WTC11 (cell line): ENCODE measurements around the gene CYYR1. TPM values are rescaled to one million over a fixed set of nuclear protein-coding genes. Genes with fewer than 3 reads are reported as not detected.

Source experiments
- ATAC-seq: fragments of 200-7000 bp; cut with Tn5 transposase; 2 replicates; pipeline ENCODE4 v1.10.0; 2021; ENCODE audit warnings: mild to moderate bottlenecking, moderate library complexity
- CTCF ChIA-PET: fragments of 300-600 bp; sonication (Branson Sonifier 250); formaldehyde crosslinking; loops from one replicate; lab custom pipeline; 2021; ENCODE audit warnings: antibody characterized with exemption; lab: Charles Lee
- POLR2A ChIA-PET: fragments of 350-600 bp; sonication (Branson Sonifier 250); formaldehyde crosslinking; loops from one replicate; lab custom pipeline; 2021; ENCODE audit warnings: antibody characterized with exemption; lab: Charles Lee
- DNase-seq: peaks from one replicate; pipeline ENCODE4 v3.0.0; 2021; ENCODE audit warnings: low spot score
- H3K27ac Mint-ChIP-seq: 2 replicates; pipeline ENCODE4 v1.8.0; 2021; ENCODE audit warnings: mixed read lengths
- H3K27me3 Mint-ChIP-seq: 2 replicates; pipeline ENCODE4 v1.8.0; 2021; ENCODE audit warnings: low read depth, mild to moderate bottlenecking, moderate library complexity, mixed read lengths
- H3K36me3 Mint-ChIP-seq: 2 replicates; pipeline ENCODE4 v1.8.0; 2021; ENCODE audit warnings: mixed read lengths
- H3K4me1 Mint-ChIP-seq: 2 replicates; pipeline ENCODE4 v1.8.0; 2022; ENCODE audit warnings: mixed read lengths
- H3K4me3 Mint-ChIP-seq: 2 replicates; pipeline ENCODE4 v1.8.0; 2021; ENCODE audit warnings: mild to moderate bottlenecking, moderate library complexity, mixed read lengths
- H3K9me3 Mint-ChIP-seq: 2 replicates; pipeline ENCODE4 v1.8.0; 2021; ENCODE audit warnings: mixed read lengths
- ARID4B ChIP-seq: sonication (generic); formaldehyde crosslinking; IDR thresholded peaks from 2 replicates; pipeline ENCODE4 v1.8.0; 2023; ENCODE audit warnings: missing genetic modification reagents, mild to moderate bottlenecking, borderline replicate concordance
- ATF2 ChIP-seq: sonication (generic); formaldehyde crosslinking; IDR thresholded peaks from 2 replicates; pipeline ENCODE4 v1.8.1; 2022; ENCODE audit warnings: low read depth, missing genetic modification reagents, borderline replicate concordance
- ATF6 ChIP-seq: sonication (generic); formaldehyde crosslinking; IDR thresholded peaks from 2 replicates; pipeline ENCODE4 v1.8.1; 2023; ENCODE audit warnings: mild to moderate bottlenecking, missing genetic modification reagents
- CREB1 ChIP-seq: sonication (generic); formaldehyde crosslinking; IDR thresholded peaks from 2 replicates; pipeline ENCODE4 v1.8.0; 2023; ENCODE audit warnings: mild to moderate bottlenecking, missing genetic modification reagents
- E2F5 ChIP-seq: sonication (generic); formaldehyde crosslinking; IDR thresholded peaks from 2 replicates; pipeline ENCODE4 v1.8.1; 2022; ENCODE audit warnings: mild to moderate bottlenecking, moderate library complexity, missing genetic modification reagents
- ESRRA ChIP-seq: sonication (generic); formaldehyde crosslinking; IDR thresholded peaks from 2 replicates; pipeline ENCODE4 v1.8.1; 2022; ENCODE audit warnings: mild to moderate bottlenecking, missing genetic modification reagents, borderline replicate concordance
- FOXJ3 ChIP-seq: sonication (generic); formaldehyde crosslinking; IDR thresholded peaks from 2 replicates; pipeline ENCODE4 v1.9.0; 2021; ENCODE audit warnings: missing genetic modification reagents, mild to moderate bottlenecking, borderline replicate concordance
- FOXK1 ChIP-seq: sonication (generic); formaldehyde crosslinking; IDR thresholded peaks from 2 replicates; pipeline ENCODE4 v1.8.0; 2022; ENCODE audit warnings: mild to moderate bottlenecking, moderate library complexity, missing genetic modification reagents
- GABPB1 ChIP-seq: sonication (generic); formaldehyde crosslinking; IDR thresholded peaks from 2 replicates; pipeline ENCODE4 v1.8.1; 2023; ENCODE audit warnings: mild to moderate bottlenecking, missing genetic modification reagents
- PRRX2 ChIP-seq: fragments of 250-450 bp; sonication (Bioruptor Pico); IDR thresholded peaks from 2 replicates; pipeline ENCODE4 v1.8.0; 2021; ENCODE audit warnings: mild to moderate bottlenecking
- RORB ChIP-seq: fragments of 250-450 bp; sonication (Bioruptor Pico); IDR thresholded peaks from 2 replicates; pipeline ENCODE4 v1.9.0; 2021; ENCODE audit warnings: mild to moderate bottlenecking
- ZBTB21 ChIP-seq: sonication (generic); formaldehyde crosslinking; IDR thresholded peaks from 2 replicates; pipeline ENCODE4 v1.8.1; 2023; ENCODE audit warnings: mild to moderate bottlenecking, missing genetic modification reagents, borderline replicate concordance
- ZNF317 ChIP-seq: sonication (generic); formaldehyde crosslinking; IDR thresholded peaks from 2 replicates; pipeline ENCODE4 v1.8.1; 2023; ENCODE audit warnings: low read depth, mild to moderate bottlenecking, moderate library complexity, missing genetic modification reagents, borderline replicate concordance
- ZNF396 ChIP-seq: fragments of 250-450 bp; sonication (Bioruptor Pico); IDR thresholded peaks from 2 replicates; pipeline ENCODE4 v1.8.0; 2021; ENCODE audit warnings: mild to moderate bottlenecking, moderate library complexity, borderline replicate concordance
- ZNF423 ChIP-seq: fragments of 250-450 bp; sonication (Bioruptor Pico); IDR thresholded peaks from 2 replicates; pipeline ENCODE4 v2.1.2; 2022; ENCODE audit warnings: mild to moderate bottlenecking, moderate library complexity
- ZNF425 ChIP-seq: fragments of 250-450 bp; sonication (Bioruptor Pico); conservative IDR thresholded peaks from 2 replicates; pipeline ENCODE4 v1.9.0; 2021; ENCODE audit warnings: mild to moderate bottlenecking
- ZSCAN18 ChIP-seq: fragments of 250-450 bp; sonication (Bioruptor Pico); IDR thresholded peaks from 2 replicates; pipeline ENCODE4 v2.1.2; 2022; ENCODE audit warnings: mild to moderate bottlenecking, moderate library complexity
- total RNA-seq: library from RNA; stranded (reverse); gene quantifications from 3 replicates; pipeline ENCODE4 v1.2.3, GENCODE V29; 2021

Gene CYYR1
- total RNA-seq, 1 experiment from 2014 or later, result 29.3 TPM

- TF ChIP-seq ARID4B (CRISPR knock-in tag) (no peak), PRRX2 (CRISPR knock-in tag) (no peak)
Observed at GRCh38 chr21:26470351-26471098, 102.6 kb downstream of the CYYR1 start (continued).

- H3K9me3 Mint-ChIP-seq, result peaks cover 3% of the 10 kb centered on the region; the same call in 1 of the 2 replicates
- no peak overlapping the region for H3K4me3 Mint-ChIP-seq
- POLR2A ChIA-PET, result no interaction called here
- CTCF ChIA-PET, result no interaction called here
- DNase-seq (no peak), ATAC-seq (no peak)
- no peak overlapping the region for H3K27ac Mint-ChIP-seq
- H3K27me3 Mint-ChIP-seq, result no peaks in the 10 kb centered on the region
- TF ChIP-seq ZNF425 (CRISPR knock-in tag) (no peak), ESRRA (CRISPR knock-in tag) (no peak), ATF2 (CRISPR knock-in tag) (no peak), RORB (CRISPR knock-in tag) (no peak), ZSCAN18 (CRISPR knock-in tag) (no peak), ZNF423 (CRISPR knock-in tag) (no peak)
- H3K4me1 Mint-ChIP-seq, result no peaks in the 10 kb centered on the region
- peaks cover 13% of the 10 kb centered on the region for H3K36me3 Mint-ChIP-seq
Observed at GRCh38 chr21:26469789-26470188, 103.3 kb downstream of the CYYR1 start.

- Mint-ChIP-seq H3K4me3 (no peak overlapping the region), H3K36me3 (peaks cover 6% of the 10 kb centered on the region), H3K9me3 (peaks cover 3% of the 10 kb centered on the region; the same call in 1 of the 2 replicates), H3K27ac (no peak overlapping the region), H3K4me1 (no peaks in the 10 kb centered on the region), H3K27me3 (no peaks in the 10 kb centered on the region)
- no peak for DNase-seq
- ATAC-seq, result no peak
- ChIA-PET POLR2A (interaction anchor here (0.6 kb wide), 1 partner anchor 593 kb away, joined by 6 read pairs; no protein-coding TSS in a partner anchor), CTCF (no interaction called here)
- TF ChIP-seq E2F5 (CRISPR knock-in tag) (no peak), FOXJ3 (CRISPR knock-in tag) (no peak), CREB1 (no peak), FOXK1 (no peak), GABPB1 (no peak), ZBTB21 (CRISPR knock-in tag) (no peak), ATF6 (no peak), ZNF396 (CRISPR knock-in tag) (no peak), ZNF317 (CRISPR knock-in tag) (no peak)
Observed at GRCh38 chr21:26465916-26466315, 107.2 kb downstream of the CYYR1 start.
